PC-3 (cell line): ENCODE data around the gene TVP23C.

Source experiments
- EZH2 ChIP-seq: fragments of 300-600 bp; sonication (generic); IDR thresholded peaks from one replicate; pipeline ENCODE4 v1.6.1; 2017; ENCODE audit warnings: antibody characterized with exemption, mild to moderate bottlenecking, low read length; ENCODE audit not compliant: unreplicated experiment
- EZH2phosphoT487 ChIP-seq: fragments of 300-600 bp; sonication (generic); IDR thresholded peaks from 2 replicates; pipeline ENCODE4 v1.6.1; 2018; ENCODE audit warnings: mild to moderate bottlenecking, antibody characterized with exemption, low read length, borderline replicate concordance
- TF ChIP-seq, protein P1 (sequence below): fragments of 300-600 bp; sonication (generic); conservative IDR thresholded peaks from 2 replicates; pipeline ENCODE4 v1.5.1; 2017; ENCODE audit warnings: antibody characterized with exemption, low read depth, mild to moderate bottlenecking, low read length

DNA sequence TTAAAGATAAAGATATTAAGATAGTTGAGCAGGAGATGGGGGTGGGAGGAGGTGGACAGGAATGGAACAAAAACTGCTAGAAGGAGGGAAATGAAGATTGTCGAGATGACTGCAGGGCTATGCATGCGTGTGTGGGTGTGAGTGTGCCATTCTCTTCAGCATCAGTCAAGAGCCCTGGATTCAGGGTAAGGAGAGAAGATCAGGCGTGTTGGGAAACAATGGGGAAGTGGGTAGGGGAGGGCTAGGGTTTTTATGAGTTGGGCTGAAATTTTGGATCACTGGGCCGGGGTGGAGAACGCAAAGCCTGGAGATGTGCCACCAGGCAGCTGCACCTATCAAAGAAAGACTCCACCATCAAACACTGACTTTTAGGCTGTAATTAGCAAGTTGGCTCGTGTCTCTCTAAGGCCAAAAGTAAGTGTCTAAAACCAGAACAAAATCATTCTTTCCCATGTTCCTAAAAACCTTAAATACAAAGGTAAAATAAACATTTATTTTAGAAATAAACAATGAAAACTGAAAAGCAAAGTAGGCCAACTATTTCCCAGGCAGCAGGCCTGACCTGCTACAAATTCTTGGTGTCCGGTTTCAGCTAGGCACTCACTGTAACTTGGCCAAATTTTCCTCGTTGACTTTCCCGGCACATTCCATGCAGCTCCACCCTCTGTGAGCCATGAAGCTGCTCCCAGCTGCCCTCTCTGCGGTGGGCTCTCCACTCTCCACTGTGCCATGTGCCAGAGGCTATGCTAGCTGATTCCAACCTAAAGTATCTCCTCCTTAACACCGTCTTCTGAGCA lies 100.1 kb downstream of the TVP23C start:
- TF ChIP-seq EZH2, result no peak
- TF ChIP-seq, protein P1, sequence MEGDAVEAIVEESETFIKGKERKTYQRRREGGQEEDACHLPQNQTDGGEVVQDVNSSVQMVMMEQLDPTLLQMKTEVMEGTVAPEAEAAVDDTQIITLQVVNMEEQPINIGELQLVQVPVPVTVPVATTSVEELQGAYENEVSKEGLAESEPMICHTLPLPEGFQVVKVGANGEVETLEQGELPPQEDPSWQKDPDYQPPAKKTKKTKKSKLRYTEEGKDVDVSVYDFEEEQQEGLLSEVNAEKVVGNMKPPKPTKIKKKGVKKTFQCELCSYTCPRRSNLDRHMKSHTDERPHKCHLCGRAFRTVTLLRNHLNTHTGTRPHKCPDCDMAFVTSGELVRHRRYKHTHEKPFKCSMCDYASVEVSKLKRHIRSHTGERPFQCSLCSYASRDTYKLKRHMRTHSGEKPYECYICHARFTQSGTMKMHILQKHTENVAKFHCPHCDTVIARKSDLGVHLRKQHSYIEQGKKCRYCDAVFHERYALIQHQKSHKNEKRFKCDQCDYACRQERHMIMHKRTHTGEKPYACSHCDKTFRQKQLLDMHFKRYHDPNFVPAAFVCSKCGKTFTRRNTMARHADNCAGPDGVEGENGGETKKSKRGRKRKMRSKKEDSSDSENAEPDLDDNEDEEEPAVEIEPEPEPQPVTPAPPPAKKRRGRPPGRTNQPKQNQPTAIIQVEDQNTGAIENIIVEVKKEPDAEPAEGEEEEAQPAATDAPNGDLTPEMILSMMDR, result no peak
- TF ChIP-seq EZH2phosphoT487, result no peak
